H1 (cell line): ENCODE data around the gene BRMS1L.

Experiments
- BACH1 ChIP-seq: IDR thresholded peaks from 2 replicates; pipeline ENCODE4 v1.6.1; 2012; ENCODE audit warnings: low read length, improper control_type of control experiment
- CBX5 ChIP-seq: fragments of 300-800, 300-1000 bp; sonication (generic); IDR thresholded peaks from 2 replicates; pipeline ENCODE4 v1.7.1; 2016; ENCODE audit warnings: antibody characterized with exemption, low read length, low read depth
- CEBPB ChIP-seq: IDR thresholded peaks from 2 replicates; pipeline ENCODE4 v1.6.1; 2012; ENCODE audit warnings: low read depth, low read length
- EZH2 ChIP-seq: fragments of 200-600 bp; sonication (generic); IDR thresholded peaks from 2 replicates; pipeline ENCODE4 v1.7.1; 2012; ENCODE audit warnings: low read depth, mild to moderate bottlenecking, moderate library complexity, low read length, inconsistent platforms; ENCODE audit not compliant: severe bottlenecking
- HDAC2 ChIP-seq, 2 experiments: fragments of 300-600 bp in 1 of 2; sonication (generic) in 1 of 2; IDR thresholded peaks; 2 replicates each; pipeline ENCODE4 v1.6.1; 2011 to 2012; ENCODE audit warnings: low read depth in 2 of 2, low read length in 2 of 2, mild to moderate bottlenecking in 2 of 2, moderate library complexity in 2 of 2, borderline replicate concordance in 1 of 2, inconsistent platforms in 1 of 2
- KDM4A ChIP-seq: IDR thresholded peaks from one replicate; pipeline ENCODE4 v1.7.1; 2012; ENCODE audit warnings: low read depth, mild to moderate bottlenecking, moderate library complexity, low read length, inconsistent platforms; ENCODE audit not compliant: severe bottlenecking
- NRF1 ChIP-seq: IDR thresholded peaks from 2 replicates; pipeline ENCODE4 v1.6.1; 2011; ENCODE audit warnings: mild to moderate bottlenecking, low read depth, low read length, improper control_type of control experiment
- POLR2A ChIP-seq, 2 experiments: IDR thresholded peaks; 1 replicate in 1 of 2; 2 replicates in 1 of 2; pipeline ENCODE4 v1.6.1; 2011; ENCODE audit warnings: low read depth in 2 of 2, low read length in 2 of 2, mild to moderate bottlenecking in 2 of 2; ENCODE audit errors: control extremely low read depth in 1 of 2
- POLR2AphosphoS5 ChIP-seq: IDR thresholded peaks from 2 replicates; pipeline ENCODE4 v1.6.1; 2011; ENCODE audit warnings: low read depth, low read length
- SP1 ChIP-seq: IDR thresholded peaks from 2 replicates; pipeline ENCODE4 v1.6.1; 2011; ENCODE audit warnings: low read depth, low read length
- TCF12 ChIP-seq: IDR thresholded peaks from 2 replicates; pipeline ENCODE4 v1.6.1; 2011; ENCODE audit warnings: low read depth, mild to moderate bottlenecking, low read length
- YY1 ChIP-seq: IDR thresholded peaks from 2 replicates; pipeline ENCODE4 v1.6.1; 2011; ENCODE audit warnings: low read depth, mild to moderate bottlenecking, low read length
- TF ChIP-seq, protein P1 (sequence below), 3 experiments: IDR thresholded peaks; 1 replicate in 2 of 3; 2 replicates in 1 of 3; pipeline versions ENCODE4 v1.5.1 to v1.6.1; 2011; ENCODE audit warnings: low read length in 3 of 3, mild to moderate bottlenecking in 3 of 3, inconsistent platforms in 2 of 3, low read depth in 1 of 3, moderate library complexity in 1 of 3; ENCODE audit not compliant: insufficient read depth in 1 of 3; ENCODE audit errors: control extremely low read depth in 1 of 3

DNA sequence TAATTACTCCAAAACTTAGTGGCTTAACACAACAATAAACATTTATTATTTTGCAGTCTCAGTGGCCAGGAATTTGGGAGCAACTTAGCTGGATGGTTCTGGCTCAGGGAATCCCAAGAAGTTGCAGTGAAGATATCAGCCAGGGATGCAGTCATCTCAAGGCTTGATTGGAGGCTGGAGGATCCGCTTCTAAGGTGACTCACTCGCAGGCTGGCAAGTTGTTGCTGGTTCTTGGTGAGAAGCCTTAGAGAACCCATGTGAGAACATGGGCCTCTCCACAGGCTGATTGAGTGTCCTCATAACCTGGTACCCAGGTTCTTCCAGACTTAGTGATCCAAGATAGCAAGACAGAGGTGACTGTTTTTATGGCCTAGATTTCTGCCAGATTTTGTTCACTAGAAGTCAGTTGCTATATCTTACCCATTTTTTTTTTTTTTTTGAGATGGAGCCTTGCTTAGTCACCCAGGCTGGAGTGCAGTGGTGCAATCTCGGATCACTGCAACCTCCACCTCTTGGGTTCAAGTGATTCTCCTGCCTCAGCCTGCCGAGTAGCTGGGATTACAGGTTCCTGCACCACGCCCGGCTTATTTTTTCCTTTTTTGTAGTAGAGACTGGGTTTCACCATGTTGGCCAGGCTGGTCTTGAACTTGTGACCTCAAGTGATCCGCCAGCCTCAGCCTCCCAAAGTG, 32.5 kb downstream of the BRMS1L start:
- TF ChIP-seq POLR2A (IDR thresholded peaks at IDR 0.05; ENCODE audit: control extremely low read depth in 1 of 2, low read depth in 2 of 2, low read length in 2 of 2), result no peak
- no peak for TF ChIP-seq EZH2
- no peak for TF ChIP-seq NRF1
- TF ChIP-seq CBX5, result no peak
- no peak for TF ChIP-seq CEBPB
- TF ChIP-seq KDM4A, result no peak
- TF ChIP-seq, protein P1, sequence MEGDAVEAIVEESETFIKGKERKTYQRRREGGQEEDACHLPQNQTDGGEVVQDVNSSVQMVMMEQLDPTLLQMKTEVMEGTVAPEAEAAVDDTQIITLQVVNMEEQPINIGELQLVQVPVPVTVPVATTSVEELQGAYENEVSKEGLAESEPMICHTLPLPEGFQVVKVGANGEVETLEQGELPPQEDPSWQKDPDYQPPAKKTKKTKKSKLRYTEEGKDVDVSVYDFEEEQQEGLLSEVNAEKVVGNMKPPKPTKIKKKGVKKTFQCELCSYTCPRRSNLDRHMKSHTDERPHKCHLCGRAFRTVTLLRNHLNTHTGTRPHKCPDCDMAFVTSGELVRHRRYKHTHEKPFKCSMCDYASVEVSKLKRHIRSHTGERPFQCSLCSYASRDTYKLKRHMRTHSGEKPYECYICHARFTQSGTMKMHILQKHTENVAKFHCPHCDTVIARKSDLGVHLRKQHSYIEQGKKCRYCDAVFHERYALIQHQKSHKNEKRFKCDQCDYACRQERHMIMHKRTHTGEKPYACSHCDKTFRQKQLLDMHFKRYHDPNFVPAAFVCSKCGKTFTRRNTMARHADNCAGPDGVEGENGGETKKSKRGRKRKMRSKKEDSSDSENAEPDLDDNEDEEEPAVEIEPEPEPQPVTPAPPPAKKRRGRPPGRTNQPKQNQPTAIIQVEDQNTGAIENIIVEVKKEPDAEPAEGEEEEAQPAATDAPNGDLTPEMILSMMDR (IDR thresholded peaks at IDR 0.05; ENCODE audit: control extremely low read depth in 1 of 3, insufficient read depth in 1 of 3, low read depth in 1 of 3, low read length in 3 of 3), result no peak
- no peak for TF ChIP-seq SP1
- no peak for TF ChIP-seq POLR2AphosphoS5
- no peak for TF ChIP-seq YY1
- TF ChIP-seq TCF12, result no peak
- no peak for TF ChIP-seq HDAC2 (IDR thresholded peaks at IDR 0.05; ENCODE audit: borderline replicate concordance in 1 of 2, low read depth in 2 of 2, low read length in 2 of 2)
- TF ChIP-seq BACH1, result no peak
